ENCODE measurements around the gene AGBL2.
"Not testable (repeated sequence)": the region's sequence is repeated elsewhere in the genome, so short reads cannot be mapped to it uniquely, and the experiment has no call there.

Gene AGBL2

DNA sequence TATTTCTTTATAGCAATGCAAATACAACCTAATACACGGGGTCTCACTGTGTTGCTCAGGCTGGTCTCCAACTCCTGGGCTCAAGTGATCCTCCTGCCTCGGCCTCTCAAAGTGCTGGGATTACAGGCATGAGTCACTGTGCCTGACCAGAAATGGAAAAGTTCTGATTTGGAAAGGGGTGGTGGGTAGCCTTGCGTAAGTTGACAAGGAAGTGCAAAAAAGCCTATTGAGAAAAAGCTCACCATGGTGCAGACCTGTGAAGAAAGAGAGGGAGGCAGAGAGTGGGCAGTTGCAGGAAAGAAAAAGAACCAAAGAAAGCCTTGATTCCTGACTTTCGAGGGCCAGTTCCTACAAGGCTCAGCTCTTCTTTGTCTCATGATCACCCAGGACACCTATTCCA is 27.1 kb downstream of the AGBL2 start:
- DNase-seq = no peak

DNA sequence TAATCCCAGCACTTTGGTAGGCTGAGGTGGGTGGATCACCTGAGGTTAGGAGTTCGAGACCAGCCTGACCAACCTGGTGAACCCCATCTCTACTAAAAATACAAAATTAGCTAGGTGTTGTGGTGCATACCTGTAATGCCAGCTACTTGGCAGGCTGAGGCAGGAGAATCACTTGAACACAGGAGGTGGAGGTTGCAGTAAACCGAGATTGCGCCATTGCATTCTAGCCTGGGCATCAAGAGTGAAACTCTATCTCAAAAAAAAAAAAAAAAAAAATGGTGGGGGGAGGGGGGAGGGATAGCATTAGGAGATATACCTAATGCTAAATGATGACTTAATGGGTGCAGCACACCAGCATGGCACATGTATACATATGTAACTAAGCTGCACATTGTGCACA is 28.5 kb downstream of the AGBL2 start:
- DNase-seq = not testable (repeated sequence)

DNA sequence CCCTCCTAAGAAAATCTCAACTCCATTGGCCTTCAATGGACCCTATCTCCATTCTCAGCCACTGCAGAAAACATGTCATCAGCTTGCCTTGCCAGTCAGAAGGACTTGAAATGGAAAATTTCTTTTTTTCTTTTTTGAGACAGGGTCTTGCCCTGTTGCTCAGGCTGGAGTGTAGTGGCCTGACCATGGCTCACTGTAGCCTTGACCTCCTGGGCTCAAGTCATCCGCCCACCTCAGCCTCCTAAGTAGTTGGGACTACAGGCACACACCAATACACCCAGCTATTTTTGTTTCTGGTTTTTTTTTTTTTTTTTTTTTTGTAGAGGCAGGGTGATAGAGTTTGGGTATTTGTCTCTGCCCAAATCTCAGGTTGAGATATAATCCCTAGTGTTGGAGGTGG is 29.0 kb downstream of the AGBL2 start:
- DNase-seq = no peak

DNA sequence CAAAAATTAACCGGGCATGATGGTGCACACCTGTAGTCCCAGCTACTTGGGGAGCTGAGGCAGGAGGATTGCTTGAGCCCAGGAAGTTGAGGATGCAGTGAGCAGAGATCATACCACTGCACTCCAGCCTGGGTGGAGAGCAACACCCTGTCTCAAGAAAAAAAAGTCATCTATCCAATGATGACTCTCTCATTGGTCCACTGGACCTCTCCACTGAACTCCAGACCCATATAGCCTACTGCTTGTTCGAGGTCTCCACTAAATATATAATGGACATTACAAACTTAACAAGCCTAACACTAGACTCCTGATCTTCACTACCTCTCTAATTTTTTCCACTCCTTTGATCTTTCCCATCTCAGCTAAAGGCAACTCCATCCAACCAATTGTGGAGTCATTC is 39.3 kb downstream of the AGBL2 start:
- no peak for DNase-seq

DNA sequence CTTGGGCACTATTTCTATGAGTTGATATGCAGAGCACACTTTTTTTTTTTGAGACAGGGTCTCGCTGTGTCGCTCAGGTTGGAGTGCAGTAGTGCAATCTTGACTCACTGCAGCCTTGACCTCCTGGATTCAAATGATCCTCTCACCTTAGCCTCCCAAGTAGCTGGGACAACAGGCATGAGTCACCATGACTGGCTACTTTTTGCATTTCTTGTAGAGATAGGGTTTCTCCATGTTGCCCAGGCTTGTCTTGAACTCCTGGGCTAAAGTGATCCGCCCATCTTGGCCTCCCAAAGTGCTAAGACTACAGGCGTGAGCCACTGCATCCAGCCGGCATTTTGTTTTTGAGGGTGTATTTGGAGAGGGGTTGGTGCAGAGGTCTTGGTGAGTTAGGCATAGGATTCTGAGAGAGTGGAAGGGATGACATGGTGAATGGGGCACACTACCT is 42.9 kb downstream of the AGBL2 start:
- no peak for DNase-seq

DNA sequence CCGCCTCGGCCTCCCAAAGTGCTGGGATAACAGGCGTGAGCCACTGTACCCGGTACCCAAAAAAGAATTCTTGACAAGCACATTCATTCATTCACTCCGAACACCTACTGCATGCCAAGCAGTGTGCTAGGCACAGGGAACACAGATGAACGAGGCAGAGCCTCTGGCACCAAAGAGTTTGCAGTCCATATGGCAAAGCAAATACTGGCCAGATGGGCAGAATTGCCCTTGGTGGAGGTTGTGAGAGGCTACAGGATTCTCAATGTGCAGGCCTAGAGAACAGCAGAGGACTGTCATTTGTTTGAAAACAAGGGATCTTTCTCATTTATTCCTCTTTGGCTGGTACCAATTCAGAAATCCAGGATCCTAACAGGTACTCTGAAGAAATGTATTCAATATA is 45.3 kb downstream of the AGBL2 start:
- DNase-seq = no peak

DNA sequence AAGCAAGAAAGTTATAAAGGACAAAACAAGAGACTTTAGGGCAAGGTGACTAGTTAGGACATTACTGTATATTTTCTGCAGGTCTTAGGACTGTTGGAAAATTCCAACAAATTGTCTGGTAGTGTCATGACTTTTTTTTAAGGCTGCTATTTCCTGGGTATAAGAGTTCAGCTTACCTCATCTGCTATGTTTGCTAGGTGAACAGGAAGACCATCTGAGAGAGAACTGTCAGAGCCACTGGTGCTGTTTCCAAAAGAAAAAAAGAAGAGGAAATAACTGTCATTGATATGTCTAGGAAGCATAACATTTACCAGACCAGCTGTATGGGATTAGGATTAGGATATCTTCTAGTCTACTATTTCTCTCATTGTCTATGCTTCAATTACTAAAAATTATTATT is 46.5 kb downstream of the AGBL2 start:
- DNase-seq = no peak

DNA sequence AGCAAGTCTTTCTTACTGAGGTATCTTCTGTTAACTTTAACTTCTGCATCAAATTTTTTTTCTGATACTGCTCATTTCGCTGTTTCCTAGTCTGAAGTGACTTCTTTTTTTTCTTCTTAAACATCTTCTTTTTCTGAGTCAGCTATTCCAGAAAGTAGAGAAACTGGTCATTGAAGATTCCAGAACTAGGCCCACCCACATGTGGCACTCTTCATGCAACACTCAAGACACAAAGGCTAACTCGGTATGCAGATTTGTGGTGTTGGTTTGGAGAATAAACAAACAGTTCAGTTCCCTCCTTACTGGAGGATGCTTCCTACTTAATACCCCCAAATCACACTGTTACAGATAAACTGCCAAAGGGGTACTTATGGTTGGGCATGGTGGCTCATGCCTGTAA is 47.6 kb downstream of the AGBL2 start:
- no peak for DNase-seq

DNA sequence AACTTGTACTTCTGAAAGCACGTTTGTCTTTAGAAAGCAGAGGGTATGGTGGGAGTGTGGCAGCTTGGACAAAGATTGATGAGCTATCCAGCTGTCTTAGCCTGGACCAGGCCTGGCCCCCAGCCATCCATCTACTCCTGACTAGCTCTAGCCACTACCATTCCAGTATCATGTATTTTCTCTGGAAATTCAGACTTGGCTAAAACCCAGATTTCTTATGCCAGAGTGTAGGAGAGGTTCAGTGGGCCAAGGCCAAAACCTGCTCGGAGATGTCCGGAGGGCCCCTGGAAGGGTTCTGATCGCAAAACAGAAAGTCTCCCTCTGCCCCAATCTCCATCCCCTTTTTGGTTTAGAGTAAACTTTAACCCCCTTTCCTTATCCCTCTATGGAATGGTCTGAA is 48.0 kb downstream of the AGBL2 start:
- DNase-seq = no peak

DNA sequence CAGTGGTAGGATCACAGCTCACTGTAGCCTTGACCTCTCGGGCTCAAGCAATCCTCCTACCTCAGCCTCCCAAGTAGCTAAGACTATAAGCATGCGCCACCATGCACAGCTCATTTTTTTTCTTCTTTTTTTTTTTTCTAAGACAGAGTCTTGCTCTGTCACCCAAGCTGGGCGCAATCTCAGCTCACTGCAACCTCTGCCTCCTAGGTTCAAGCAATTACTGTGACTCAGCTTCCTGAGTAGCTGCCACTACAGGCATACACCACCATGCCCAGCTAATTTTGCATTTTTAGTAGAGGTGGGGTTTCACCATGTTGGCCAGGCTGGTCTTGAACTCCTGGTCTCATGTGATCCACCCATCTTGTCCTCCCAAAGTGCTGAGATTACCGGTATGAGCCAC is 50.2 kb downstream of the AGBL2 start:
- not testable (repeated sequence) for DNase-seq

DNA sequence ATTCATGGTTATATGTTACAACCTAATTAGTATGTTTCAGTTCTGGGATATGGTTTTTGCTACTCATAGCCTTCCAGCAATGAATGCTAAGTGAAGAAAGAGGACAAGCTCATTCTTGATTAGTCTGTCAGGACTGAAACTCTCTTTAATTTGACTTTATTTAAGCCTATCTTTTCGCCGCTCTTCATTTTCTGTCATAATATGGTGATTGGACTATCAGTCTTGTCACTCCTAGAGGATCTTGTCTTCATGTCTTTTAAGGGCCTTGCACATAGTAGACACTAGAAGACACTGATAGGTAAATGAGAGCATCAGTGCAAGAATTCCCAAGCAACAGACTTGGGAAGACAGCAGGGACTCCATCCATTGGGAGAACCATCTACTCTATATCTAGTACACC is 53.9 kb downstream of the AGBL2 start:
- no peak for DNase-seq

DNA sequence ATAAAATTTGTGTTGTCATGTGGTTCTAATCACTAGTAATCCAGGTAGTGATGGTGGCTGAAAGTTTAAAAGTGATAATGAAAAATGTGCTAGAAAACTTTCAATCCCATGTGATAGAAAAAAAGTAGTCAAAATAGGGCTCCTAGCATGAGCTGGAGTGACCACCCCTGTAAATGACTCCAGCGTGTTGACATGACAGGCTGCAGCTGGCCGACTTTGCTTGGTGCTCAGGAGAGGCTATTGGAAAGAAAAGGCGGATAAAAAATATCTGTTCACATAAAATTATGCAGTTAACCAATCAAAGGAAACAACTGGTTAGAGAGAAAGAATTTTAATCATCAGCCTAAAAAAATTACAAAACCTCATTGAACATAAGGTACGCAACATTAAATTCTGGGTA is 55.9 kb downstream of the AGBL2 start:
- no peak for DNase-seq

DNA sequence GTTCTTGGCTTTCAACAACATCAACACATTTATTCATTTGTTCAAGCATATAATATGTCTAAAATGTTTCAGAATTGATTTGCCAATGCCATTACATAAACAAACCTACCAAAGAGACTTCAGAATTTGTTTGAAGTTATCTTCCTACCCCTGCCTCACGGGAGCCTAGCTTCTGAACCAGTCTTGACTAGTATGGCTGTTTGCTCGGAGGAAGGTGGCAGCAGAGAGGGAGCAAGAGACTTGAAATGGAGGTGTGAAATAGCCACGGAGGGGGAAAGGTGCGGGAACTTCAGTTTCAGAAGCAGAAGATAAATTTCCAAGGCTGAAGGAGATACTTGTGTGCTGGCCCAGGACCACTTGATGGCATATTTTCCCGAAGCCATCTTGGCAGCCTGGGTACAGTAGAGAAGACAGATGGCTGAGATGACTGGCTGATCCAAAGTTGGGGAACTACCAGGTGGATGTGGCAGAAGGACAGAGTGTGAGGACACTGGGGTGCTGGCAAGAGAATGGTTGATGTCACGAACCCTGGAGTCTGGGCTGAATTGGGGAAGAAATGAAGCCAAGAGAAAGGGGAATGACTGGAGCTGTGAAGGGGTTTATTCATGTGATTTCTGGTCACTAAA is 58.8 kb downstream of the AGBL2 start:
- no peak for DNase-seq

DNA sequence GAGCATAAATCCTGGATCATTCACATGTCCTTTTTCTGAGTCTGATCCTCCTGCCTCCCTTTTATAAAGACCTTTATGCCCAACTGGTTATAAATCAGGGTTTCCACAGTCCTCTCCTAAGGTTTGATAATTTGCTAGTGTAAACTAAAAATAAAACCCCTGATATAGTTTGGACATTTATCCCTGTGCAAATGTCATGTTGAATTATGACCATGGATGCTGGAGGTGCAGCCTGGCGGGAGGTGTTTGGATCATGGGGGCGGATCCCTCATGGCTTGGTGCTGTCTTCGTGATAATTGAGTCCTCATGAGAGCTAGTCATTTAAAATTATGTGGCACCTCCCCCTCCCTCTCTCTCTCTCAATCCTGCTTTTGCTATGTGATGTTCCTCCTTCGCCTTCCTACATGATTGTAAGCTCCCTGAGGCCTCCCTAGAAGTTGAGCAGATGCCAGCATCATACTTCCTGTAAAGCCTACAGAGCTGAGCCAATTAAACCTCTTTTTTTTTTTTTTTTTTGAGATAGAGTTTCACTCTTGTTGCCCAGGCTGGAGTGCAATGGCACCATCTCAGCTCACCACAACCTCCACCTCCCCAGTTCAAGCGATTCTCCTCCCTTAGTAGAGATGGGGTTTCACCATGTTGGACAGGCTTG is 63.2 kb downstream of the AGBL2 start:
- DNase-seq = no peak

DNA sequence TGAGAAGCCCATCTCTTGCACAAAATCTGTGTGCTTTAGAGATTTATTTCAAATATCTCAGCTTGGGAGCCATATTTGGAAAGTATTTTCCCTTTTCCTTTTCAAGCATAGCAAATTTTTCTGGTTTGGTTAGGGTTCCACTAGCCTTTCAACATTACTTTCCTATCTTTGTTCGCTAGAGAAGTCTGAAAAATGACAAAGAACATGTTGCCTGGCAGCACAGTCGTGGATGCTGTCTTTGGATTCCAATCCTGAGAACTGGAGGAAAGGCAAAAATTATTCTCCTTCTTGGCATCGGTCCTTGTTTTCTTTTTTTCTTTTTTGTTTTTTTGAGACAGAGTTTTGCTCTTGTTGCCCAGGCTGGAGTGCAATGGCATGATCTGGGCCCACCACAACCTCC is 65.9 kb downstream of the AGBL2 start:
- DNase-seq = no peak

DNA sequence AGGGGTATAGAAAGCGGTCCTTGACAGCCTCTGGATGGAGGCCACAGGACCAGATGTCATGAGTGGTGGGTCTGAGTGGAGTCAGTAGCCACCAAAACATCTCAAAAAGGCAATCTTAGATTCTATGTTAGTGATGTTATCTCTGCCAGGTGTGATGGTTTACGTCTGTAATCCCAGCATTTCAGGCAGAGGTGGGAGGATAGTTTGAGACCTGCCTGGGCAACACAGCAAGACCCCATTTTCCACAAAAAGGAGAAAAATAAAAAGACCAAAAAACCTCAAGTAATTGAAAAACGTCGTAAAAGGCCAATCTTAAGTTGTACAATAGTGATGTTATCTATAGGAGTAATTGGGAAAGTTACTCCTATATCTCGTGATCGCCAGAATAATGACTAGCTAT is 69.2 kb downstream of the AGBL2 start:
- DNase-seq = no peak

DNA sequence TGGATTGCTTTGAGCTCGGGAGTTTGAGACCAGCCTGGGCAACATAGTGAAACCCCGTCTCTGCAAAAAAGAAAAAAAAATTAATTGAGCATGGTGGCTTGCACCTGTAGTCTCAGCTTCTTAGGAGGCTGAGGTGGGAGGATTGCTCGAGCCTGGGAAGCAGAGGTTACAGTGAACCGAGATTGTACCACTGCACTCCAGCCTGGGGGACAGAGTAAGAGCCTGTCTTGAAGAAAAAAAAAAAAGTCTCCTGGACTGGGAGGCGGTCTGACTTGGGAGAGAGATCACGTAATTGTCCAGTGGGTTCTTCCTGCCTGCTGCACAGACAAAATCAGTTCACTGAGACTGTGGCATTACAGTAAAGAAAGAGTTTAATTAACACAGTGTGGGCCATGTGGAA is 69.7 kb downstream of the AGBL2 start:
- no peak for DNase-seq

DNA sequence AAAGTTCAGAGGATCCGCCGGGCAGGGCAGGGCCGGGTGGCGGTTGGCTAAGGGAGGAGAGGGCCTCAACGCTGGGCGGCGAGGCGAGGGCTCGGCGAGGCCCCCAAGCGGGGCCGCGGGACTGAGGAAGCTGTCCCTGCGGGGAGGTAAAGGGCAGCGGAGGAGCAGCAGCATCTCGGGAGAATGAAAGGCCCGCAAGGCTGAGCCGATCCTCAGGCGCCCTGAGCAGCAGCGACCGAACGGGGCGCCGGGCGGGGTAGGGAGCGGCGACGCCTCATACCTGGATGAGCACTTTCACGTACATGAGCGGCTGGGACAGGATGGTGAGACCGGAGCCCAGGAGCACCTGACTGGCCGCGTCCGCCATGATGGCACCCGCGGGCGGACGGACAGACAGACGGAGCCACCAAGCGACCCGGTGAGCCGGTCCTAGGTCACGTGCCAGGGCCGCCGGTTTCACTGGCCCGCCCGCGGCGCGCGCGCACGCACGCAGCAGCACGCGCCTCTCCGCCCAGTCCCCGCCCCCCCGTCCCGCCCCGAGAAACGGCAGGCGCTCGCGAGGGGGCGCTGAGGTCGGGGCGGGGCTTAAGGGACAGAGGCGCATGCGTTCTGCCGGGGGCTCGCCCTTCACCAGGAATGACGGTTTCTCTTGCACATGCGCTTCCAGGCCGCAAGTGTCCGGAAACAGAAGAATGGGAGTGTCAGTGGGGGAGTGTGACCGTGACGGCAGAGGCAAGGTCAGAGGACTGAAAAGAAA is 72.9 kb downstream of the AGBL2 start, which contains the start of gene MTCH2:
Gene MTCH2, minus strand, starts transcription at position 461 of the 757 bp plus-strand sequence. Its CDS starts 94 bp downstream, at position 367.
- peak; percentile 97 for DNase-seq

DNA sequence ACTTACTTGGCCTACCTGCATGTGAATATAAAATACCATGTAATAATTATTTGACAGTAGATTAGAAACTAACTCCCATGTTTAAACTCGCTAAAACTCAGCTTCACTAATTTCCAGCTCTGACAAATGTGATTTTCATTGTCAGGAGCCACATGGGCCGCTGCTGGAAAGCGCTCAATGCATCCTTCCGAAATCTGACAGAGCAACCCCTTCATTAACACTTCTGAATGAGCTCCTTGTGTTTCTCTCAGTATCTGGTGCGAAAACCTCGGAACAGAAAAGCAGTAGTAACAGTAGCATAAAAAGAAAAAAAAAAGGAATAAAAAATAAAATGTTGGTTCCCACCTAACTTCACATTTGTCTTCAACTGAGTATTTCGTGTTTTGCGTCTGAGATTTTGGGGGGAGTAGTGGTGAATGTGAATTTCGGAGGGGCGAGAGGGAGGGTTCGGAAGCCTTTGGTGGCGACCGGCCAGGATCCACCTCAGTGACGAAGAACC is 73.5 kb downstream of the AGBL2 start:
- no peak for DNase-seq

DNA sequence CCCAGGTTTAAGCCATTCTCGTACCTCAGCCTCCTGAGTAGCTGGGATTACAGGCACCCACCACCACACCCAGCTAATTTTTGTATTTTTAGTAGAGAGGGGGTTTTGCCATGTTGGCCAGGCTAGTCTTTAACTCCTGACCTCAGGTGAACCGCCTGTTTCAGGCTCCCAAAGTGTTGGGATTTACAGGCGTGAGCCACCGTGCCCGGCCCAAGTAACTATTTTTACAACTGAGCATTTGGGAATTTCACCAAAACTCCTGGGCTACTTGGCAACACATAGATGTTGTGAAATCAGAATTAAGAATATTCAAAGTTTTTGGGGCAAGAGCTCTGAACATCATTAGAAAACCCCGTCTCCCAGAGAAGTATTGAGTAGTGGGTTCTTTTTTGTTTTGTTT is 74.7 kb downstream of the AGBL2 start:
- not testable (repeated sequence) for DNase-seq

DNA sequence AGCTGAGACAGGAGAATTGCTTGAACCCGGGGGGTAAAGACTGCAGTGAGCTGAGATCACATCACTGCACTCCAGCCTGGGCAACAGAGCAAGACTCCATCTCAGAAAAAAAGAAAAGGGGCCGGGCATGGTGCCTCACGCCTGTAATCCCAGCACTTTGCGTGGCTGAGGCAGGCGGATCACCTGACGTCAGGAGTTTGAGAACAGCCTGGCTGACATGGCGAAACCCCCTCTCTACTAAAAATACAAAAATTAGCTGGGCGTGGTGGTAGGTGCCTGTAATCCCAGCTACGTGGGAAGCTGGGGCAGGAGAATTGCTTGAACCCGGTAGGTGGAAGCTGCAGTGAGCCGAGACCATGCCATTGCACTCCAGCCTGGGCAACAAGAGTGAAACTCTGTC is 78.8 kb downstream of the AGBL2 start:
- not testable (repeated sequence) for DNase-seq

DNA sequence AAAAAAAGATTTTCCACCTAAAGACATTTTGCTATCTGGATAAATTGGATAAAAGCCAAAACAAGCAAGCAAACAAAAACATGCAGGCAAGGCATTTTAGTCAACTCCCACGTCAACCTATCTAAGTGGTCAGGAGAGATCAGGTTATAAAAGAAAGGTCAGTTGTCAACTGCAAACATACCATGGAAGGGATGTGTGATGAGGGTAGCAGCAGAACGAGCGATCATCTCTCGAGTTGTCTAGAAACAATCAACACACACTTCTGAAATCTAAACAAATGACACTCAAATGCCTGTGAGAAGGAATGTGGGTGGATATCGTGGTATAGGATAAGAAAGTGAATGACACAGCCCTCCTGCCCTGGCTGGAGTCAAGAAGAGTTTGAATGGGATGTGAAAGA is 83.7 kb downstream of the AGBL2 start:
- no peak for DNase-seq

DNA sequence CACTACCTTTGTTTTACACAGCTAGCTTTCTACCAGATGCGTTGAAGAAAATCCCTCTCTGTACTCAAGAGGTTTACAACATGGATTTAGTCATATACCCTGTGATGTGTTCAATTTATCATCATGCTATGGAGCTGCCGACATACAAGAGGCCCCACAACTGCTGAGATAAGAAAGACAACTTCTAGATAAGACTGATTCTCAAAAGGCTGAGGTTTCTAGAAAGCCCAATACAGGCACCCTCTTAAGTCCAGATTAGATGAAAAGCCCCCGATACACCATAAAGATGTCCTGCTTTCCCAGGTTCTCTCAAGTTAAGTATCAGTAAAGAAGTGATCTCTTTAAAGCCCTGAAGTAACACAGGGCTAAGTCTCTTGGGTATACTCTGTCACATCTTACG is 87.1 kb downstream of the AGBL2 start:
- DNase-seq = no peak

DNA sequence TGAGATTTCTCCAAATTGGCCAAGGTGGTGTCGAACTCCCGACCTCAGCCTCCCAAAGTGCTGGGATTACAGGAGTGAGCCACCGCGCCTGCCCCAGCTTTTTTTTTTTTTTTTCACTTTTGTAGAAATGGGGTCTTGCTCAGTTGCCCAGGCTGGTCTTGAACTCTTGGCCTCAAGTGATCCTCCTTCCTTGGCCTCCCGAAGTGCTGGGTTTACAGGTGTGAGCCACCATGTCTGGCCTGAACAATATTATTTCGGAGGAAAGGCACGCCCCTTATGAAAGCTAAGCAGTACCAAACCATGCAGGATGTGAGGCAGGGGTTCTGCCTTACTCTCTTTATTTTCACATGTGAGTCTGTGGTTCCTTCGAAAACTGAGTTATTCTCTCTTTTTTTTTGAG is 88.9 kb downstream of the AGBL2 start:
- DNase-seq = no peak
